ENCODE results near the gene NENF.

NENF gene

DNA sequence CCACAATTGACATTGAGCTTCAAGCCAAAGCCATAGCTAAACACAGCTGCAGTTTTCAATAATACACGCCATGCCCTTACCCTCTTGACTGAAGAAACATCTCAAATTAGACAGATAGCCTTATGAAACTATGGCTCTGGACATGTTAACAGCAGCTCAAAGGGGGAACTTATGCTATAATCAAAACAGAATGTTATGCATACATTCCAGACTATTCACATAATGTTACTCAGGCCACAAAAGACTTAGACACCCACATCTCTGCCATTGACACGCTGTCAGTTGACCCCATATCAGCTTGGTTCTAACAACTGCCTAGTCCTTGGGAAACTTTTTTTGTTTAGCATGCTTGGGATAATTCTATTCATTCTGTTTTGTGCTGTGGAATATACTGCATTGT lies 2.3 kb upstream of the NENF start:
- H2AFZ ChIP-seq (ENCODE audit: low read length) = no peak overlapping the region
- H3K79me2 ChIP-seq (ENCODE audit: insufficient read depth, low read length) = no peaks in the 10 kb centered on the region

DNA sequence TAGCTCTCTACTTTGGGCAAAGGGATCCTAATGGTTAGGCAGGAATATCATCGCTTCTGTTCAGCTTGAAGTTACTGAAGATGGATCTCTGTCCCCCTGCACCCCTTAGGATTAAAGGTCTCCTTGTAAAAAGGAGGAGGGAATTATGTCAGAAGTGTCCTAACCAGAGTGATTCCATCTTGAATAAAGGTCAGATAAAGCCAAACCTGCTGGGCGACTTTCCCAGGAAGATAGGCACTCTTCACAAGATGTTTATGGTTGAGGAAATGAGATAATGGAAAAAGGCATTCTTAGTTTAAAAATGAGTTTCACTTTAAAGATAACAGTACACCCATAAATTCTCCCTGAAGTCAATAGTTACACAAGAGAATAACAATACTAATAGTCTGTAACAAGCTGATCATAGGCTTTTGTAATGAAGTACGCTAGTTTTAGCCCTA lies 1.7 kb upstream of the NENF start:
- Histone ChIP-seq H3K79me2 (ENCODE audit: insufficient read depth, low read length) (no peaks in the 10 kb centered on the region), H3K4me2 (ENCODE audit: low read depth, low read length, poor library complexity, severe bottlenecking) (no peak overlapping the region), H2AFZ (ENCODE audit: low read length) (no peak overlapping the region), H3K9ac (ENCODE audit: low read depth, low read length, poor library complexity, severe bottlenecking) (no peak overlapping the region), H3K36me3 (ENCODE audit: insufficient read depth, low read length) (no peaks in the 10 kb centered on the region), H3K9me3 (ENCODE audit: insufficient read depth, low read depth, low read length) (no peaks in the 10 kb centered on the region), H3K9me2 (replicated peaks; ENCODE audit: low read depth, low read length) (no peaks in the 10 kb centered on the region), H3K27me3 (ENCODE audit: insufficient read depth, low read length, poor library complexity, severe bottlenecking) (no peaks in the 10 kb centered on the region), H3K4me3 (ENCODE audit: low read length, poor library complexity, severe bottlenecking) (no peak overlapping the region), H3K4me1 (ENCODE audit: insufficient read depth, low read length, poor library complexity, severe bottlenecking) (peaks cover 25% of the 10 kb centered on the region), H3F3A (ENCODE audit: low read depth) (no peaks in the 10 kb centered on the region), H4K20me1 (ENCODE audit: insufficient read depth, low read length, poor library complexity, severe bottlenecking) (no peaks in the 10 kb centered on the region)
- TF ChIP-seq EZH2phosphoT487 (IDR thresholded peaks at IDR 0.05; ENCODE audit: borderline replicate concordance) = no peak
- TF ChIP-seq, protein P1, sequence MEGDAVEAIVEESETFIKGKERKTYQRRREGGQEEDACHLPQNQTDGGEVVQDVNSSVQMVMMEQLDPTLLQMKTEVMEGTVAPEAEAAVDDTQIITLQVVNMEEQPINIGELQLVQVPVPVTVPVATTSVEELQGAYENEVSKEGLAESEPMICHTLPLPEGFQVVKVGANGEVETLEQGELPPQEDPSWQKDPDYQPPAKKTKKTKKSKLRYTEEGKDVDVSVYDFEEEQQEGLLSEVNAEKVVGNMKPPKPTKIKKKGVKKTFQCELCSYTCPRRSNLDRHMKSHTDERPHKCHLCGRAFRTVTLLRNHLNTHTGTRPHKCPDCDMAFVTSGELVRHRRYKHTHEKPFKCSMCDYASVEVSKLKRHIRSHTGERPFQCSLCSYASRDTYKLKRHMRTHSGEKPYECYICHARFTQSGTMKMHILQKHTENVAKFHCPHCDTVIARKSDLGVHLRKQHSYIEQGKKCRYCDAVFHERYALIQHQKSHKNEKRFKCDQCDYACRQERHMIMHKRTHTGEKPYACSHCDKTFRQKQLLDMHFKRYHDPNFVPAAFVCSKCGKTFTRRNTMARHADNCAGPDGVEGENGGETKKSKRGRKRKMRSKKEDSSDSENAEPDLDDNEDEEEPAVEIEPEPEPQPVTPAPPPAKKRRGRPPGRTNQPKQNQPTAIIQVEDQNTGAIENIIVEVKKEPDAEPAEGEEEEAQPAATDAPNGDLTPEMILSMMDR (conservative IDR thresholded peaks at IDR 0.05; ENCODE audit: low read length) = no peak

More for the DNA sequence above, 2.3 kb upstream of the NENF start:
- no peak for TF ChIP-seq EZH2phosphoT487 (IDR thresholded peaks at IDR 0.05; ENCODE audit: borderline replicate concordance)
- TF ChIP-seq, protein P1 (conservative IDR thresholded peaks at IDR 0.05; ENCODE audit: low read length) = no peak
- Histone ChIP-seq H3K27me3 (ENCODE audit: insufficient read depth, low read length, poor library complexity, severe bottlenecking) (no peaks in the 10 kb centered on the region), H3K4me1 (ENCODE audit: insufficient read depth, low read length, poor library complexity, severe bottlenecking) (peaks cover 25% of the 10 kb centered on the region), H3K9ac (ENCODE audit: low read depth, low read length, poor library complexity, severe bottlenecking) (no peak overlapping the region), H3K4me3 (ENCODE audit: low read length, poor library complexity, severe bottlenecking) (no peak overlapping the region), H3K4me2 (ENCODE audit: low read depth, low read length, poor library complexity, severe bottlenecking) (no peak overlapping the region), H4K20me1 (ENCODE audit: insufficient read depth, low read length, poor library complexity, severe bottlenecking) (no peaks in the 10 kb centered on the region), H3F3A (ENCODE audit: low read depth) (no peaks in the 10 kb centered on the region), H3K36me3 (ENCODE audit: insufficient read depth, low read length) (no peaks in the 10 kb centered on the region), H3K9me3 (ENCODE audit: insufficient read depth, low read depth, low read length) (no peaks in the 10 kb centered on the region), H3K9me2 (replicated peaks; ENCODE audit: low read depth, low read length) (no peaks in the 10 kb centered on the region)

DNA sequence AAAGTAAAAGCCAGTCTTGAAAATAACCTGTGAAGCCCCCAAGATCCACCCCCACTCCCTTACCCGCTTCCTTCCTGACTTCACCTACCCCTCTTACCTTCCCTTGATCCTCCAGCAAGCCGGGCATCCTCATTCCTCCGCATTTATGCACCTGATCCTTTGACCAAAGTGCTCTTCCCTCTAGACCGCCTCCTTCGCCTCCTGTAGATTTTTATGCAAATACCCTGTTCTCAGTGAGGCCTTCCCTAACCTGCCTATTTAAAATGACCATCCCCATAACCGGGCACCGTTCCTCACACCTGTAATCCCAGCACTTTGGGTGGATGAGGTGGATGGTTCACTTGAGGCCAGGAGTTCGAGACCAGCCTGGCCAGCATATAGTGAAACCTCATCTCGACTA lies 1.1 kb upstream of the NENF start:
- no peaks in the 10 kb centered on the region for H3K9me3 ChIP-seq (ENCODE audit: insufficient read depth, low read depth, low read length)
- no peak overlapping the region for H3K9ac ChIP-seq (ENCODE audit: low read depth, low read length, poor library complexity, severe bottlenecking)
- no peaks in the 10 kb centered on the region for H3K27me3 ChIP-seq (ENCODE audit: insufficient read depth, low read length, poor library complexity, severe bottlenecking)
- H3K9me2 ChIP-seq (replicated peaks; ENCODE audit: low read depth, low read length) = no peaks in the 10 kb centered on the region
- no peaks in the 10 kb centered on the region for H3K36me3 ChIP-seq (ENCODE audit: insufficient read depth, low read length)
- TF ChIP-seq, protein P1 (conservative IDR thresholded peaks at IDR 0.05; ENCODE audit: low read length) = no peak
- no peak for TF ChIP-seq EZH2phosphoT487 (IDR thresholded peaks at IDR 0.05; ENCODE audit: borderline replicate concordance)
- H4K20me1 ChIP-seq (ENCODE audit: insufficient read depth, low read length, poor library complexity, severe bottlenecking) = no peaks in the 10 kb centered on the region
- H3K4me2 ChIP-seq (ENCODE audit: low read depth, low read length, poor library complexity, severe bottlenecking) = no peak overlapping the region
- H3F3A ChIP-seq (ENCODE audit: low read depth) = no peaks in the 10 kb centered on the region
- H3K4me3 ChIP-seq (ENCODE audit: low read length, poor library complexity, severe bottlenecking) = no peak overlapping the region
- H3K79me2 ChIP-seq (ENCODE audit: insufficient read depth, low read length) = no peaks in the 10 kb centered on the region
- peaks cover 25% of the 10 kb centered on the region for H3K4me1 ChIP-seq (ENCODE audit: insufficient read depth, low read length, poor library complexity, severe bottlenecking)
- no peak overlapping the region for H2AFZ ChIP-seq (ENCODE audit: low read length)
